NCI-H446 treated with DMSO at 0.1 percent for 48 hours (cell line): ENCODE measurements around the gene SPAG16.

Experiments
- DNase-seq: peaks from one replicate; lab custom pipeline; 2025; lab: John Stamatoyannopoulos, UW

The SPAG16 gene

GRCh38 chr2:214265991-214266489, 981.8 kb downstream of the SPAG16 start:
- no peak for DNase-seq

- no peak for DNase-seq
Observed at GRCh38 chr2:214277880-214278279, 993.6 kb downstream of the SPAG16 start.

DNA sequence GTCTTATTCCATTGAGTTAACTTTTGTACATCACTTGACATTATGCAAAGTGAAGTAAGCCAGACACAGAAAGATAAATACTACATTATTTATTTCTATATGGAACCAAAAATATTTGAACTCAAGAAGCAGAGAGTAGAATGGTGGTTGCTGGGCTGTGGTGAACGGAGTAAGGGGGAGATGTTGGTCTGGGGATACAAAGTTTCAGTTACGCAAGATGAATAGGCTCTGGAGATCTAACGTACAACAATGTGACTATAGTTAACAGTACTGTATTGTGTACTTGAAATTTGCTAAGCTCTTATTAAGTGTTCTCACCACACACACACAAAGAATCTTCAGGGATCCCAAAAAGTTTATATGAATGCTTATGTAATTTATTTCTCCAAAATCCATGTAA, 1001.7 kb downstream of the SPAG16 start:
- DNase-seq: no peak

DNA sequence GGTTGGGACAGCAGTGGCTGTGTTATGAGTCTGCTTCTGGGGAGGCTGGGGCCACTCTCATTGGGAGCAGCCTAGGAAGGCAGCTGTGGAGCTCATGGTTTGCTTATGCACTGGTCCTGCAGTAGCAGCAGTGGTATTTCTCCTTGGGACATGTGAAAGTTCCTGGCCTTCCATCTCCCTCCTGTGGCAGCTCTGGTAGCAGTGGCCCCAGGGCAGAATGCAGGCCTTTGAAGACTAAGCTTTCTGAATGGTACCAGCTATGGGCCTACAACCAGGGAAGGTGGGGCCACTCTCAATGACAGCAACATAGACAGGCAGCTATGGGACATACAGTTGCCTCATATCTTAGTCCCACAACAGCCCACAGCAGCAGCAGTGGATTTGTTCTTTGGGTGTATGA, 1009.3 kb downstream of the SPAG16 start:
- DNase-seq: no peak

DNA sequence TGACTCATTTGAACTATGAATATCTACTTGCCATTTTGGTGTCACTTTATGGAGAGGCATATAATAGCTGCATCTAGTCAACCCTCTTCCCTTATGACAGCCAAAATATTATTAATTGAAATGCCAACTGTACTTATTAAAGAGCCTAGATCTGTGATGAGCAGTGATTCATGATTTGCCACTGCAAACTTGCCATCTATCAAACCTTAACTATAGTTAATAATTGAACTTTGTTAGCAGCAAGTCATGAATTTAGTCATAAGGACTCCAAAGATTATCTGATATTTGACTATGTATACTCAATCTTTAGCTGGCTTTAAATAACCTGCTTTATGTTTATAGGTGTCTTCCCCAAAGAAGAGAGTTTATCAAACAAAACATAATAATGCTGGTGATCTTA, 1010.2 kb downstream of the SPAG16 start:
- DNase-seq: no peak

- no peak for DNase-seq
Observed at GRCh38 chr2:214297423-214297822, 1013.2 kb downstream of the SPAG16 start.

- no peak for DNase-seq
Observed at GRCh38 chr2:214310319-214310718, 1026.1 kb downstream of the SPAG16 start.

- no peak for DNase-seq
Observed at GRCh38 chr2:214311031-214311533, 1026.8 kb downstream of the SPAG16 start.

DNA sequence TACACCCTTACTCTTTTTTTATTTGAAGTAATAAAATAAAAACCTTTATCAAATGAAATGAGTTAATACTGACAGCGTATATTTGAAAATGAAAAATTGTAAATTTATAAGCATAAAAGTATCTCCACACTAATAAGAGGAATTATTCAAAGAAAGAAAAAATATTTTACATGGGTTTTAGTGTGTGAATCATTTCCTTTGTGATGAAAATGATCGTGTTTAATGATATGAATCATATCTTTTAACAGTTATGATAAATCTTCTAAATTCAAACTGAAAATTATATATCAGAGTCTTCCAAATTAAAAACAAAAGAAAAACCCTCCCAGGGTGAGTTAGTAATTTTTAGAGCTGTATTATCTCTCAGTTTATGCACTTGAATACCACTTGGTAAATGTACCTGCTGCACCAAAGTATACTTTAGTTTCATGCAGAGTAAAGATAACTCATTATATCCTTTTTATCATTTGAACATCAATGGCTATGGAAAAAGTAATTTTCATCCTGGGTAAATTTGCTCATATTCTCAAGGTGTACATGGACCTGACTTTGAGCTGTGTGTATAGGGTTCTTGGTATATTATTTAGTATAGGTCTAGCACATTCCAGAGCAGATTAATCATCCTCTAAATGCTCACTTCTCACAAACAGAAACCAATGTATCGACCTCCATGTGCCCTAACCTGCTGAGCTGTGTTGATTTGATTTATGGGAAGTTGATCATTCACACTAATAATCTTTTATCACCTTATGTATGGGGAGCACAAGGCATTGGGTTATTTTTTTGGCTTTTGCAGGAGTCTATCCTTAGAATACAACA, 1027.9 kb downstream of the SPAG16 start:
- no peak for DNase-seq

DNA sequence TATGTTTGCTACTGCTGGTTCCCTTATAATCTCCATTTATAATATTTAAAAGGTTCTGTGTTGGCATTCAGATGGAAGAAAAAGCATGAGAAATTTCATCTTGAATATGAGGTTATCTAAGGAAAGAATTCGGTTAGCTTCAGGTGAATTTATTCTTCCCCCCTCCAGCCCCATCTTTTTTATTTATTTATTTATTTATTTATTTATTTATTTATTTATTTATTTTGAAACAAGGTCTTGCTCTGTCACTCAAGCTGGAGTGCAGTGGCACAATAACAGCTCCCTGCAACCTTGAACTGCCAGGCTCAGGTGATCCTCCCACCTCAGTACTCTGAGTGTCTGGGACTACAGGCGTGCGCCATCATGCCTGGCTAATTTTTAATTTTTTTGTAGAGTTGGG, 1031.1 kb downstream of the SPAG16 start:
- DNase-seq: no peak

DNA sequence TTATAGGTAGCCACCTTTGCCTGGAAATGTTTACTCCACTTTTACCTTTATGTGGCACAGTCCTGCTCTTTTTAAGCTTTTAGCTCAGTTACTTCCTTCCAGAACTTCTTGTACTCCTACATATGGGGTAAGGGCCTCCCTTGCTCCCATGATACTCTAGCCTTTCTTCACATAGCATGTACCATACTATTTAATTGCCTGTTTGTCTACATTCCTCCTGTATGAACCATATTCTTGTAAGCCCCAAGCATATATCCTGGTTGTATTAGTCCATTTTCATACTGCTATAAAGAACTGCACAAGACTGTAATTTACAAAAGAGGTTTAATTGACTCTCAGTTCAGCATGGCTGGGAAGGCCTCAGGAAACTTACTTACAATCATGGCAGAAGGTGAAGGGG, 1035.9 kb downstream of the SPAG16 start:
- DNase-seq: no peak

DNA sequence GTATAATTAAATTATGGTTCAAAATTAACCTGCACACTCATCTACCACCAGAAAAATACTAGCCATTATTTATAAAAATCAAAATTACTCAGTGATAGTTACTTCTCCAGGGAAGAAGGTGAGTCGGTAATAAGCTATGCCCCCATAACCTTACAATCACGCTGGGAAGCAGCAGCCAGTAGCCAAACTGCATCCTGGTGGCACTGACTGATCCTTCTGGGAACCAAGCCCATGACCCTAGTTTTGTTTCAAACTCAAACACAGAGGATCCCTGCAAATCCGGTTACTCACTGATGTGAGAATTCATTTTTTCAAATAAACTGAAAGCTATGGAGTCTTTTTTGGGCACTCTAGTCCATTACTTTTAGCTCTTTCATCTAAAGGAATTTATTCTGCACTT, 1038.4 kb downstream of the SPAG16 start:
- DNase-seq: no peak

GRCh38 chr2:214325404-214325803, 1041.1 kb downstream of the SPAG16 start:
- DNase-seq: no peak

DNA sequence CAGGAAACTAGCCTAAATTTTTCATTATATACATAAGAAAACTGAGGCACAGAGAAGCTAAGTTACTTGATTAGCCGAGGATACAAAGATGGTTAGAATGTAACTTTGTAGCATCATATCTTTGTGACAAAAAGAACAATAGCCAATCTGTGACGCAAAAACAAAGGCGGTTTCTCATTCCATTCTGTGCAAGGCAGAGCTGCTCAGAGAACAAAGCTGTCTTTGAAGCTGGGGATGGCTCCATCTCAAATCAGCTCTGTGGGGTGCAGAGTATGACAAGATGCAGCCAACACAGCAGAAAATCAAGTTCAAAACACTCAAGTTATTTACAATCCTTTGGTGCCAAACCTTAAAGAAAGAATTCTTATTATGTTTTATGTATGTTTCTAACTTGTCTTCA, 1044.7 kb downstream of the SPAG16 start:
- no peak for DNase-seq

DNA sequence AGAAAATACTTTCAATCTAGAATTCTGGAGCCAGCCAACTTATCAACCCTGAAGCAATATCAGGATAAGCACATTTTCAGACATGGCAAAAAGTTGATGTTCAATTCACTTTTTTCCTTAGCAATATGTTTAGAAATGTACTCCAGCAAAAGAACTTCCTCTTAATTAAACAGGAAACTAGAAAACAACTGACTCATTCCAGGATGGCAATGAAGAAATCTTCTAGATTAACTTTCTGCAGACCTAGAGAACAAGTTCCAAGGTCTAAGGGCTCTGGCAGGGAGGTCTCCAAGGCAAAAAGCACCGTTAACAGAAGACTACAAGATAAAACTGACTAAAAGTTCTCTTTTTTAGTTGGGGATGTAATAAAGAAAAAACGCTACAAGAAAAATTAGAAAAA, 1057.4 kb downstream of the SPAG16 start:
- DNase-seq: no peak

- DNase-seq: no peak
Observed at GRCh38 chr2:214358506-214358905, 1074.2 kb downstream of the SPAG16 start.

- no peak for DNase-seq
Observed at GRCh38 chr2:214361116-214361515, 1076.9 kb downstream of the SPAG16 start.

GRCh38 chr2:214365549-214365948, 1081.3 kb downstream of the SPAG16 start:
- no peak for DNase-seq

GRCh38 chr2:214367171-214367570, 1082.9 kb downstream of the SPAG16 start:
- DNase-seq: no peak

GRCh38 chr2:214376618-214377285, 1092.5 kb downstream of the SPAG16 start:
- no peak for DNase-seq

DNA sequence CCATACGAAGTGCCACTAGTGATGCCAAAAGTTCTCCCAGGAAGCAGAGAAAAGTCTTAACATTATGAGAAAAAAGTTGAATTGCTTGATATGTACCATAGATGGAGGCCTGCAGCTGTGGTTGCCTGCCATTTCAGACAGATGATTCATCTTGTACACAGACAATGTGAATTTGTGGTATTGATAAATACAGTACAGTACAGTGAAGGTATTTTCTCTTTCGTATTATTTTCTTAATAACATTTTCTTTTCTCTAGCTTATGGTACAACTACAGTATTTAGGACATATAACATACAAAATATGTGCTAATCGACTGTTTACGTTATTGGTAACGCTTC, 1093.0 kb downstream of the SPAG16 start:
- no peak for DNase-seq

GRCh38 chr2:214378455-214379103, 1094.3 kb downstream of the SPAG16 start:
- DNase-seq: peak; percentile 52

DNA sequence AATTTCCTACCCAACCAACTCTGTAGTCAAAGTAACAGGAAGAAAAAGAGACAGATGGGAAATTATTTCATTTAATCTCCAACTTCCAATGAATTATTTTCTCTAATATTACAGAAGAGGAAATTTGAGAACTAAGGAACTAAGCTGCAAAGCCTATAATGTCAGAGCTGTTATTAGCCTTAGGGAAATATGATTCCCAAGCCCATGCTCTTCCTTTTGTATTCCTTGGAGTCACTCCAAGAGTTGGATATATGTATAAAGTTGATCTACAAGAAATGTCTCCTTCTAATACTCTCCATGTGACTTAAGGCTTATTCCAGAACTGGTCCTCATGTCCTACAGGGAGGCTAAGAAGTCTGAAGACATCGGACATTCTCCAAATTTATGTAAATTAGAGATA, 1095.0 kb downstream of the SPAG16 start:
- DNase-seq: peak; percentile 22
